Right cardiac atrium (tissue), 5 donors: ENCODE data around the gene E2F2. TPM values are rescaled to one million over a fixed set of nuclear protein-coding genes. Genes with fewer than 3 reads are reported as not detected.
A peak's percentile ranks its signal among the peaks of the same experiment; 100 is the strongest.

Experiments used
- ATAC-seq, 2 donors: fragments of 200-7000 bp; cut with Tn5 transposase; one replicate each; pipeline versions ENCODE4 v1.8.0 to v1.9.1; 2020; ENCODE audit warnings: moderate library complexity in 2 of 2, mild to moderate bottlenecking in 1 of 2
- DNase-seq, 3 donors: peaks; one replicate each; pipeline ENCODE4 v3.0.0-alpha.2; 2020
- H3K27ac ChIP-seq: one replicate; pipeline ENCODE4 v1.5.1; 2013; ENCODE audit warnings: mild to moderate bottlenecking, low read length, control low read depth, moderate library complexity
- H3K27me3 ChIP-seq: one replicate; pipeline ENCODE4 v1.6.1; 2013; ENCODE audit not compliant: control insufficient read depth, insufficient read depth
- H3K4me1 ChIP-seq: one replicate; pipeline ENCODE4 v1.6.1; 2013; ENCODE audit warnings: low read length; ENCODE audit not compliant: control insufficient read depth, insufficient read depth
- H3K4me3 ChIP-seq: one replicate; pipeline ENCODE4 v1.5.1; 2013; ENCODE audit warnings: low read length, control low read depth
- H3K9me3 ChIP-seq: one replicate; pipeline ENCODE4 v1.6.1; 2013; ENCODE audit warnings: low read length; ENCODE audit not compliant: control insufficient read depth
- WGBS: extraction: QIAGEN DNeasy Blood & Tissue Kit; methylation state at CpG from one replicate; pipeline ENCODE4 v1.1.7; 2013; 5-methylcytosine and 5-hydroxymethylcytosine counted together
- intact Hi-C, 4 donors: fragments of 100-400 bp; cut with DNase I; formaldehyde crosslinking; loops; one replicate each; pipeline versions ENCODE4 v1.11.0 to v1.14.0; 2022 to 2023
- polyA plus RNA-seq: library from polyadenylated mRNA; stranded (reverse); fragments of 200-250 nt; gene quantifications from one replicate; pipeline ENCODE4 v1.2.3, GENCODE V29; 2013
- total RNA-seq, 4 donors: library from RNA; stranded (reverse); fragmentation: NEBNext Ultra II Directional; extraction: Animal tissue kit (Norgen Biotek cat#: 25700); gene quantifications; one replicate each; pipeline ENCODE4 v1.2.1, GENCODE V29; 2021
- donor health status: healthy with polysubstance abuse.
- donor health status: DM: no; HTN: yes; CAD: no.
- donor health status: DM: no; HTN: no; CAD: no.
- donor health status: DM: no; HTN: yes; CAD: no; lungs with severe emphysema.
- donor health status: DM: yes; HTN: yes; CAD: no.

Gene E2F2
- total and polyA plus RNA-seq, 5 donors: 0.05 to 0.82 (median 0.23) TPM; not detected in 1

DNA sequence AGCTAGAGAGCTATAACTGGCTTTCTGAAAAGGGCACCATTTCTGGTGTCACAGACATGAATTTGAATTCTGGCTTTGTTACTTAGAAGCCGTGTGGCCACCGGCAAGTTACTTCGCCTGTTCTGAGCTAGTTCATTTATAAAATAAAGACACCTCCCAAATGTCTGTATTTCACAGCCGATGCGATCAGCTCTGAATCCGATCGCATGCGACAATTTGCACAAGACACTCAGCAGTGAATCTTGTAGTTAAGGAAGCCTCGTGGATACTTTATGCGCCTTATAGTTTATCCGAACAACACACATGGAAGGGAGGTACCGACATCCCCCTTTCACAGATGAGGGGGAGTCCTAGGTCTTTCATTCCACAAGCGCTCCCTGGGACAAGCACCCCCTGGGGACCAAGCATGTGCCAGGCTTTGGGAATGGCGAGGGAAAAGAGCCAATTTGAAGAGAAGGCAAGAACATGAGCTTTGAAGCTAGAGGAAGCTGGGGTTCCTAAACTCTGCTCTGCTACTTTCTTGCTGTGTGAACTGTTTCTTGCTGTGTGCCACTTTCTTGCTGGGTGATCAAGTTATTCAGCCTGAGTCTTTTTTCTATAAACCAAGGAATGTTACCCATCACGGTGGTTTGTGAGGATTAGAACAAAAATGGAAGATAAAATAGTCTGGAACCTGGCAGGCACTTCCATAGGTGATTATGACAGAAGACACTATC lies 24.4 kb upstream of the E2F2 start:
- peak; percentile 58 to 87 (median 84) for DNase-seq
- Histone ChIP-seq H3K27me3 (no peaks in the 10 kb centered on the region), H3K27ac (peak overlapping the region; percentile 99), H3K4me3 (peak overlapping the region; percentile 89), H3K4me1 (no peaks in the 10 kb centered on the region), H3K9me3 (no peaks in the 10 kb centered on the region)
- intact Hi-C loops: no loop called here
- ATAC-seq: peak; percentile 0 to 1
- 13% methylated on average over 15 of the region's 15 CpGs for WGBS

DNA sequence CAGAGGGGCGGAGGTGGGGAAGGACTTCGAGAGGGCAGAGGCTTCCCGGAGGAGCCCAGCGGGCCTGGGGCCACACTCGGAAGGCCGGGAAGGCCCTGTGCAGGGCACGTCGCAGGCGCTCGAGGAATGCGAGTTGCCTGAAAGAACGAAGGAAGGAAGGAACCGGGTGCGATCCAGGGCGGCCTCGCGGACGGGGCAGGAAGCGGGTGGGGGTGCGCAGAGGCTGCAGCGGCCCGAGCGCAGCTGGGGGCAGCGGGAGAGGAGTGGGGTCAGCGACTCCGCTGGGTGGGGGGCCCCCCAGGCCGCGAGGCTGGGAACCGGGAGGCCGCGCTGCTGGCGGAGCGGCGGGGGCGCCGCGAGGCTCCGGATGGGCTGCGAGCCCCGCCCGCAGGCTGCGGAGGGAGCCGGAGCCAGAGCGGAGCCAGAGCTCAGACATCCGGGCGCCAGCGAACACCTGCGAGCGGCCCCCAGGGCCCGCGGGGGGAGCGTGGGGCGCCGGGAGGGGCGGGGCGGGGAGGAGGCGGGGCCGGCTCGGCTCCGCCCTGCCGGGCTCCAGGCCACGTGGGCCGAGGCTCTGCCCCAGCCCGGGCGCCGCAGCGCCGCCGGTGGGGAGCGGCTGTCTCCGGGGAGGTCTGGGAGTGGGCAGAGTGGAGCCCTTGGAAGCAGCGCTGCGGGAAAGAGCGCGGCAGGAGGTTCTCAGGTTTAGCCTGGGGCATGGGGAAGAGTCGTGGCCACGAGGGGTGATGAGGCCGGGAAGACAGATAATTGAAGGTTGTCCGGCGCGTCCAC lies 23.6 kb upstream of the E2F2 start:
- intact Hi-C loops: no loop called here
- Histone ChIP-seq H3K9me3 (no peaks in the 10 kb centered on the region), H3K4me1 (no peaks in the 10 kb centered on the region), H3K4me3 (peak overlapping the region; percentile 89), H3K27me3 (no peaks in the 10 kb centered on the region), H3K27ac (peak overlapping the region; percentile 99)
- 1% methylated on average over 81 of the region's 81 CpGs for WGBS
- ATAC-seq (peak; percentile 68 to 77), DNase-seq (peak; percentile 89 to 96 (median 95))

GRCh38 chr1:23554127-23554480 lies 23.1 kb upstream of the E2F2 start:
- 49% methylated on average over 12 of the region's 12 CpGs for WGBS
- peak overlapping the region; percentile 73 for H3K27ac ChIP-seq
- peak overlapping the region; percentile 89 for H3K4me3 ChIP-seq
- no peaks in the 10 kb centered on the region for H3K9me3 ChIP-seq
- no peaks in the 10 kb centered on the region for H3K27me3 ChIP-seq
- intact Hi-C loops: no loop called here
- DNase-seq (peak in 2 of 3 donors; percentile 49 to 72), ATAC-seq (no peak)
- no peaks in the 10 kb centered on the region for H3K4me1 ChIP-seq

GRCh38 chr1:23553231-23554126 lies 22.4 kb upstream of the E2F2 start:
- intact Hi-C loops: no loop called here
- Histone ChIP-seq H3K9me3 (no peaks in the 10 kb centered on the region), H3K4me1 (no peaks in the 10 kb centered on the region), H3K27ac (peak overlapping the region; percentile 73), H3K27me3 (no peaks in the 10 kb centered on the region), H3K4me3 (no peak overlapping the region)
- WGBS: 69% methylated on average over 21 of the region's 21 CpGs
- DNase-seq: peak in 1 of 3 donors; percentile 69
- ATAC-seq: no peak

DNA sequence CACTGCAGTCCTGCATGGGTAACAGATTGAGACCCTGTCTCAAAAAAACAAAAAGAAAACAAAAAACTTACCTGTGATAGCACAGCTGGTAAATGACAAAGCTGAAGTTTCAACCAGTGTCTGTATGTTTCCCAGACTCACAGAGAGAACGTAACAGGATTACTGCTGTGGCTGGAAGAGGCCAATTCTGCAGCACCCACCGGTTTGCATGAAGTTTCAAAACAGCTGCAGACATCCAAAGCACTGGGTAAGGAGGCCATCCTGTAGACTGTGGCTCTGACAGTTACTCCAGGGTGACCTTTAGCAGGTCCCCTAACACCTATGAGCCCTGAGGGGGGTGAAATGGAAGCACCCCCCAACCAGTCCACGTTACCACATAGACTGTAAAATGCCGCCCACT lies 20.8 kb upstream of the E2F2 start:
- Histone ChIP-seq H3K9me3 (no peaks in the 10 kb centered on the region), H3K4me1 (no peaks in the 10 kb centered on the region), H3K4me3 (no peak overlapping the region), H3K27me3 (no peaks in the 10 kb centered on the region), H3K27ac (no peak overlapping the region)
- ATAC-seq: no peak
- DNase-seq: no peak
- WGBS: 76% methylated on average over 4 of the region's 4 CpGs
- intact Hi-C loops: no loop called here

DNA sequence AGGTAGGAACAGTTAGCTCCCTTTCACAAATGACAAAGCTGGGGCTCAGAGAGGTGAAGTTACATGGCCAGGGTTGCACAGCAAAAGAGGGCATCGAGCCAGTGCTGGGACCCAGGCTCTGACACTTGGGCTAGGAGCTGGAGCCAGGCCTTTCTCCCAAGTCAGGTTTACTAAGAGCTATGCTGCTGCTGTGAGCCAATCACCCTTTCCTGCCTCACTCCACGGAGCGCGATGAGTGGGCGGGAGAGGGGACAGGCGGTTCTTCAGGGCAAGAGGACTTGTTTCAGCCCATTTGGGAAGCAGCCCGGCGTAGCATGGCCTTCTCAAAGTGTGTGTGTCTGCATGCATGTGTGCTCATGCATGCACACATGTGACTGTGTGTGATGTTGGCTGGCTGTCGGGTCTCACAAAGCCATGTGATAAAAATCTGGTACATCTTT lies 17.7 kb upstream of the E2F2 start:
- peak overlapping the region; percentile 43 for H3K27ac ChIP-seq
- peak; percentile 83 to 90 (median 89) for DNase-seq
- H3K4me1 ChIP-seq: no peaks in the 10 kb centered on the region
- WGBS: 40% methylated on average over 9 of the region's 9 CpGs
- H3K27me3 ChIP-seq: no peaks in the 10 kb centered on the region
- ATAC-seq: peak; percentile 71 to 82
- no peak overlapping the region for H3K4me3 ChIP-seq
- H3K9me3 ChIP-seq: no peaks in the 10 kb centered on the region
- intact Hi-C loops: loop anchor here in 1 of 4 donors (10.0 kb wide), 1 partner anchor 46 kb away; no protein-coding TSS in a partner anchor

DNA sequence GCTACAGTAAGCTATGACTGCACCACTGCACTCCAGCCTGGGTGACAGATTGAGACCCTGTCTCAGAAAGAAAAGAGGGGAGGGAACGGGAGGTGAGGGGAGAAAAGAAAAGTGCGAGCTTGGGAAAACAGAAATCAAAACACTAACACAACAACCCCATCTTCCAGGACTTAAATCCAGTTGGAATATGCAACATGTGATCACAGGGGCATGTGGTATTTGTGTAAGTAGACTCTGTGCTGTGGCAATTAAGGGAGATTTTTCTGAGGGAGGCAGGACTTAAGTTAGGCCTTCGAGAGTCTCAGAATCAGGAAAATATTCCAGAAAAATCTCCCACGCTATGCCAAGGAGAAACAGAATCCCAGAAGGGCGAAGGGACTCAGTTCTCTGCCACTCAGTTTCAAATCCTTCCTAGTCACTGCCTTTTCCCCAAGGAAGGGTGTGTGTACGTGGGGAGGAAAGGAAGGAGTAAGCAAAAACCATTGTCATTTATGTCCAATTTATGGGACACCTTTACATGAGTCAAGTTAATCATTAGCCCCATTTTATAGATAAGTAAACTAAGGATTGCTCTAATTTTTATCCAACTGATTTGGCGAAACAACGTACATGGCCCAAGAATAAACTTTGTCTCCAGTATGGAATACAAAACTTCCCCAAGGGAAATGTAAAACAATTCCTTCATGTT lies 16.0 kb upstream of the E2F2 start:
- ATAC-seq (no peak), DNase-seq (no peak)
- WGBS: 78% methylated on average over 8 of the region's 8 CpGs
- Histone ChIP-seq H3K4me1 (no peaks in the 10 kb centered on the region), H3K27ac (no peak overlapping the region), H3K27me3 (no peaks in the 10 kb centered on the region), H3K9me3 (no peaks in the 10 kb centered on the region), H3K4me3 (no peak overlapping the region)
- intact Hi-C loops: loop anchor here in 1 of 4 donors (10.0 kb wide), 1 partner anchor 48 kb away; no protein-coding TSS in a partner anchor

GRCh38 chr1:23545851-23546250 lies 14.8 kb upstream of the E2F2 start:
- no peaks in the 10 kb centered on the region for H3K27me3 ChIP-seq
- 92% methylated on average over 9 of the region's 9 CpGs for WGBS

DNA sequence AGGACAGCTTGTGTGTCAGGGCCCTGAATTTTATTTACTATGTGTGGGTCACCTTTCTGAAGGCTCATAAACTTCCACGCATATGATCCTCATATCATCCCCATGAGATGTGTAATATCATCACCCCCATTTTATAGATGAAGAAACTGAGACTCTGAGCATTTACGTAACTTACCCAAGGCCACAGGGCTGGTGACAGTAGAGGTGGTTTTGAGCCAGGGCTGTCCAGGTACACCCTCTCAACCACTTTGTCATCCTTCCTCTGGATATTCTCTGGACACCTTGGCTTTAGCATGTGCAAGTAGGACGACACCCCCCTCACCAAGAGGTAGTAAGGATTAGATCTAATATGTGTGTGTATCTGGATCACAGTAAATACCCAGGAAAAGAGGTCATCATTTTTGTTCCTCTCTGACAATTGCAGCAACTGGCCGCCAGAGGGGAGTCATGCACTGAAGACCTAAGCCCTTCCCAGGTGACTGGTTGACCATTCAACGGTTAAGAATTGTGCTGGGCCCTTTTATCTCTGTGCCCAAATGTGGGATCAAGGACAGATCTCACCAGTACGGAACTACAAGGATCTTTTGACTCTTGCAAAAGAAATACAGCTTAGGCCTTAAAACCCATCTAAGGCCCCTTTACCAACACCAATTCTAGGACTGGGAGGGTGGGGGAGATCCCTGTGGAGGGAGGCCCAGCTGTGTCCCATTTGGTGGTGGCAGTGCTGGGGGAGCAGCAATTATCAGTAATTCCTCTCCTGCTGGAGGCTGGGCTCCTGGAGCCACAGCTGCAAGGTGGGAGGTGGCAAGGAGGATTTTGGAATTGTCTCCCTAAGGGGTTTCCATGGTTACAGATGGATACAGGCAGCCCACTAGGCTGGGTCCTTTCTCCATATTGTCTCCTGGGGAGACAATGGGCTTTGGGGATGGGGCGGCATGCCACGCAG lies 13.7 kb upstream of the E2F2 start:
- DNase-seq (peak; percentile 68 to 88 (median 86)), ATAC-seq (peak; percentile 67 to 71)
- no peak overlapping the region for H3K4me3 ChIP-seq
- intact Hi-C loops: loop anchor here (1.0 to 10.0 kb wide), 5 partner anchors 47 to 94 kb away; no protein-coding TSS in a partner anchor
- WGBS: 38% methylated on average over 8 of the region's 8 CpGs
- no peak overlapping the region for H3K27ac ChIP-seq
- H3K9me3 ChIP-seq: no peaks in the 10 kb centered on the region
- H3K27me3 ChIP-seq: no peaks in the 10 kb centered on the region
- no peaks in the 10 kb centered on the region for H3K4me1 ChIP-seq

More at GRCh38 chr1:23545851-23546250, 14.8 kb upstream of the E2F2 start:
- Histone ChIP-seq H3K4me3 (no peak overlapping the region), H3K27ac (no peak overlapping the region), H3K4me1 (no peaks in the 10 kb centered on the region), H3K9me3 (no peaks in the 10 kb centered on the region)
- intact Hi-C loops: loop anchor here (1.0 to 10.0 kb wide), 4 partner anchors 49 to 93 kb away; no protein-coding TSS in a partner anchor
- DNase-seq (no peak), ATAC-seq (no peak)
